Iris pigment epithelial cell (primary cell): ENCODE data around the gene CDHR3.

Experiments
- DNase-seq: peaks from one replicate; pipeline ENCODE4 v3.0.0-alpha.2; 2011; ENCODE audit warnings: low read depth

Gene CDHR3

GRCh38 chr7:106049139-106049752, 86.2 kb downstream of the CDHR3 start:
- DNase-seq = no peak

DNA sequence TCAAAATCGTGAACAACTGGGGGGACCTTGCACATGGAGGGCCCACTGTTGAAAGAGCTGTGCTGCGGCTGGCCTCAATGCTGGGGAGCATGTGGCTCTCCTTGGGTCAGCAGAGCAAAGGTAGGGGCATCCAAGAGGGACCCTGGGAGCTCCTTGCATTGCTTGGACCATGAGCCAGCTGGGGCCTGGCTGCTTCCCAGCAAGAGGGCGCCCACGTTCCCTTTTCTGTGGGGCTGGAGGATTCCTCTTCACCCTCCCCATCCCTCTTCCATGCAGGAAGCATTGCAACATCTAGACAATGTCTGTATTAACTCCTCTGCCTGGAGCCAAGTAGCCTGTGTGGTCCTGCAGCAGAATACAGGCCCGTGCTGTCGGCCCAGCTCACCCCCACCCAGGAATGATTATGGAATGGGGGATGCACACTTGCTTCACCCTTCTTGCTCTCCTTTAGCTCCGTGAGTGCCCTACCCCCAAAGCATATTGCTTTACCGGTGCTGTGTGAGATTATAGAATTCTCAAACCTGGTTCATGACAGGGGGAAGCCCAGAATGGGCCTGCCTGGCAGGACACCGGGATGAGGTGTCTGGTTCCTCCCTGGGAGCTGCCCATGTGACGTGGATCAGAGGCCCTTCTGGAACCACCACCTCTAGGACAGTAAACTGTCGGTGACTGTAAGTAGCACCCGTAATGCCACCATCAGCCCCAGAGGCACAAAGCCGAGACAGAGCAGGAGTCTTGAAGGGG, 87.1 kb downstream of the CDHR3 start:
- DNase-seq = peak; percentile 71

GRCh38 chr7:106050746-106051117, 87.7 kb downstream of the CDHR3 start:
- peak; percentile 62 for DNase-seq

GRCh38 chr7:106052681-106053080, 89.6 kb downstream of the CDHR3 start:
- DNase-seq = no peak

- no peak for DNase-seq
Observed at GRCh38 chr7:106053109-106053508, 90.0 kb downstream of the CDHR3 start.

- no peak for DNase-seq
Observed at GRCh38 chr7:106054156-106054910, 91.3 kb downstream of the CDHR3 start.

GRCh38 chr7:106054971-106055532, 92.0 kb downstream of the CDHR3 start:
- DNase-seq = no peak

DNA sequence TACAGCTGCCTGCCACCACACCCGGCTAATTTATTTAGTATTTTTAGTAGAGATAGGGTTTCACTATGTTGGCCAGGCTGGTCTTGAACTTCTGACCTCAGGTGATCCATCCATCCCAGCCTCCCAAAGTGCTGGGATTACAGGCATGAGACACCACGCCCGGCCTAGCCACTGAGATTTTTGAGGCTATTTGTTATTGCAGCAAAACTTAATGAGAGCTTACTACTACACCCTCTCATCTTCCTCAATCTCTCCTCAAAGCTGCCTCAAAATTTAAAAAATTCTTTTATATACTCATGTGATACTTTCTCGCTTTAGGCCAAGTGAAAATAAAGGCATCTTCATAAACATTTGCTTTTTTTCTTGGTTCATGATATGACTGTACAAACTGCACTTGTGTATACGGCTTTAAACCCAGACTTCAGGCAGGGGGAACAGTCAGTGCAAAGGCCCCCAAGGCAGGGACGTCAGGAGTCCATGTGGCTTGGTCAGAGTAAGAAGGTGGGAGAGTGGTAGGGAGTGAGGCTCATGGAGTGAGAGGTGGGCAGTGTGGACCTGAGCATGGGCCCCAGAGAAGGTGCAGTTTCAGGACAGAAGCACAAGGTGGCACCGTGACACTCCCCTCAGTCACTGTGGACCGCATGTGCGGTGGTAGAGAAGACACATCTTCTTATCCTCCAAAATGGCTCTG, 93.6 kb downstream of the CDHR3 start:
- DNase-seq = peak; percentile 69

DNA sequence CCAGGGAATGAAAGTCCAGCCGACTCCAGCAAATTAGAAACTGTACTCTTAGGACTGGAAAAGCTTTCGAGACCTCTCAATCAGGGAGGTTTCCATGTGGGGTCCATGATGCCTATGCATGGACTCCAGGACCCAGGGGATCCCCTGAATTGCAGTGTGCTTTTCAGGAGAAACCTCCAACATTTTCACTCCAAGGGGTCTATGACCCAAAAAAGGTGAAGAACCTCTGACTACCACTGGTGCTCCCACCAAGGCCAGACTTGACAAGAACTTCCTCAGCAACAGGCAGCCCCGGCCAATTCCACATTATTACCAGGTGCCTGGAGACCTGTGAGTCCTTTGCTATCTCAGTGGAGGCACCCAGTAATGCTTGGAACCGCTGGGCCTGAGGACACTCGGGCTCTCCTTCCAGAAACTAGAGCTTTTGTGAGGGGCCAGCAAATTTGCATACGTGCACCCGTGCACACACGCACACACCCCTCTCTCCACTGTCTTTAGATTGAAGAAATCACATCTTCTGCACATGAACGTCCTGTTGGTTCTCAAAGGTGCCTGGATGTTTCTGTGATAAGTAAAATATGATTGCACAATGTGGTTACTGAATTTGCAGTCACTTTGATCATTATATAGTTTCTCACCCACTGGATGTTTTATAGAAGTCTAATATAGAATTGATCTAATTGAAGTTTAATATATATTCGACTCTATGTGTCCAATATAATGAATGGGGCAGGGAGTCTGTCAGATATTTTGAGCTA, 94.3 kb downstream of the CDHR3 start:
- no peak for DNase-seq

GRCh38 chr7:106057962-106058927, 95.2 kb downstream of the CDHR3 start:
- DNase-seq = no peak

GRCh38 chr7:106058928-106059324, 95.9 kb downstream of the CDHR3 start:
- DNase-seq = no peak

DNA sequence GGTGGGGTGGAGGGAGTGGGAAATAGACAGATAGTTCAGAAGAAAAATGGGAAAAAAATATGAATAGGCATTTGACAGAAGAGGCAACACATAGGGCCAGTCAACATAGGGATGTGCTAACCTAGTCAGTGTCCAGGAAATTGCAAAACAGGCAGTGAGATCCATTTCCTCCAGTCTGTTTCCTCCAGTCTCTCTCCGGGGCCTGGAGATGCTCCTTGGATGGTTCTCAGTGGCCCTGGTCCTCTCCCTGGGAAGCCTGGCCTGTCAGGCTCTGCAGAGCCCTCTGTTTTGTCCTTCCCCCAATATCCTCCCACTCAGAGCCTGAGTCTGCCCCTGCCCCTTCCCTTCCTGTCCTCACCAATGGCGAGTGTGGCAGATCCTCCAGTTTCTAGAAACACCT, 96.5 kb downstream of the CDHR3 start:
- DNase-seq = peak; percentile 19

GRCh38 chr7:106060394-106060920, 97.4 kb downstream of the CDHR3 start:
- no peak for DNase-seq

GRCh38 chr7:106061301-106061979, 98.4 kb downstream of the CDHR3 start:
- no peak for DNase-seq

GRCh38 chr7:106062006-106062405, 98.9 kb downstream of the CDHR3 start:
- no peak for DNase-seq

DNA sequence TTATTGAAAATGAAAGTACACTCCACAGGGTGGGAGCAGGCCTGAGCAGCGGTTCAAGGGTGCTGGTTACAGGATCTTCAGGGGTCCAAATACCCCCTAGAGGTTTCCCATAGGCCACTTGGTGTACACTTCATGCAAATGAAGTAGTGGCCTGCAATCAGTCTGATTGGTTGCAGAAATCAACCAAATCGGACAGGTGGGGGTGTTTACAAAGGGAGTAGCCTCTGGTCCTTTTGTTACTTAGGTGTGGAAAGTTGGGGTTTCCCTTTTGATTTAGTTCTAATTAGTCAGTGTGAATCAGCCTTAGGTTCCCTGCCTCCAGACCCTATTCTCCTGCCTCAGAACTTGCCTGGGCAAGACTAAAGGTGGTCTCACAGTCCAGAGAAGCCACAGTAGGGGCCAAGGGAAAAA, 99.5 kb downstream of the CDHR3 start:
- no peak for DNase-seq

GRCh38 chr7:106063024-106063423, 100.0 kb downstream of the CDHR3 start:
- DNase-seq = no peak

DNA sequence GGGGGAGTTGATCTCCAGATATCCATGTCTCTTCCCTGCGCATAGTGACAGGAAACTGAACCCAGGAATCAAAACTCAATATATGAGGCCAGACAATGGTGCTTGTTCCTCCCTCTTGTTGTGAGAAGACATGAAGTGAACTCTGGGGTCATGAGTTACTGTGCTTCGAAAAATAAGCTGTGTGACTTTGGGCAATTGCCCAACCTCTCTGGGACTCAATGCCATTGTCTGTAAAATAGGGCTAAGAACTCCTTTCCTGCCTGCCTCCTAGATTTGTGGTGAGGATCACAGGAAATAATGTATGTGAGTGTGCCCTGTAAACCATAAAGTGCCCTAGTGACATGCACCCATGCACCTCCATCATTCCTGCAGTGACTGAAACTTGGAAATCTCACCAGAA, 100.6 kb downstream of the CDHR3 start:
- DNase-seq = no peak

GRCh38 chr7:106064316-106064715, 101.3 kb downstream of the CDHR3 start:
- DNase-seq = no peak
